Liver (tissue), 9 donors: ENCODE results near the gene PCDHA13. TPM values are rescaled to one million over a fixed set of nuclear protein-coding genes. Genes with fewer than 3 reads are reported as not detected.

Experiments used
- DNase-seq: peaks from one replicate; pipeline ENCODE4 v3.0.0-alpha.2; 2017; ENCODE audit warnings: low spot score
- H3K27ac ChIP-seq, 2 donors: one replicate each; pipeline ENCODE4 v1.7.0; 2013; ENCODE audit warnings: inconsistent platforms in 2 of 2, low read length in 2 of 2, control low read depth in 1 of 2, low read depth in 1 of 2, mild to moderate bottlenecking in 1 of 2
- H3K27me3 ChIP-seq, 4 donors: one replicate each; pipeline versions ENCODE4 v1.6.1 to v1.7.0; 2013; ENCODE audit warnings: low read length in 3 of 4, inconsistent platforms in 1 of 4, mild to moderate bottlenecking in 1 of 4, moderate library complexity in 1 of 4; ENCODE audit not compliant: control insufficient read depth in 4 of 4, insufficient read depth in 4 of 4
- H3K36me3 ChIP-seq, 4 donors: one replicate each; pipeline versions ENCODE4 v1.6.1 to v1.7.0; 2013; ENCODE audit warnings: low read length in 3 of 4, mild to moderate bottlenecking in 3 of 4, low read depth in 1 of 4, moderate library complexity in 1 of 4; ENCODE audit not compliant: control insufficient read depth in 4 of 4, insufficient read depth in 3 of 4
- H3K4me1 ChIP-seq, 4 donors: one replicate each; pipeline versions ENCODE4 v1.6.1 to v1.7.0; 2013; ENCODE audit warnings: low read length in 3 of 4, mild to moderate bottlenecking in 3 of 4, moderate library complexity in 1 of 4; ENCODE audit not compliant: control insufficient read depth in 4 of 4, insufficient read depth in 4 of 4
- H3K4me3 ChIP-seq, 3 donors: one replicate each; pipeline versions ENCODE4 v1.6.1 to v1.7.0; 2013; ENCODE audit warnings: low read length in 3 of 3, control low read depth in 1 of 3, low read depth in 1 of 3, mild to moderate bottlenecking in 1 of 3
- H3K9ac ChIP-seq, 2 donors: one replicate each; pipeline ENCODE4 v1.7.0; 2013; ENCODE audit warnings: low read length in 2 of 2, mild to moderate bottlenecking in 2 of 2, moderate library complexity in 2 of 2, control low read depth in 1 of 2, low read depth in 1 of 2
- H3K9me3 ChIP-seq, 4 donors: one replicate each; pipeline versions ENCODE4 v1.6.1 to v1.7.0; 2013; ENCODE audit warnings: low read length in 3 of 4; ENCODE audit not compliant: control insufficient read depth in 4 of 4
- ATF3 ChIP-seq: IDR thresholded peaks from 2 replicates; pipeline ENCODE4 v1.6.1; 2016; ENCODE audit warnings: antibody characterized with exemption
- CTCF ChIP-seq: fragments of 150-350 bp; IDR thresholded peaks from 2 replicates; pipeline ENCODE4 v1.5.1; 2017; ENCODE audit warnings: improper control_type of control experiment, low read depth, low read length; ENCODE audit not compliant: missing input control
- EGR1 ChIP-seq, 2 donors: IDR thresholded peaks; 2 replicates each; pipeline ENCODE4 v1.6.1; 2016 to 2018; ENCODE audit warnings: antibody characterized with exemption in 2 of 2, low read depth in 2 of 2
- FOXA1 ChIP-seq: IDR thresholded peaks from 2 replicates; pipeline ENCODE4 v1.6.1; 2016; ENCODE audit warnings: antibody characterized with exemption
- FOXA2 ChIP-seq: IDR thresholded peaks from 2 replicates; pipeline ENCODE4 v1.6.1; 2016; ENCODE audit warnings: antibody characterized with exemption
- GABPA ChIP-seq, 2 donors: IDR thresholded peaks in 1 of 2; conservative IDR thresholded peaks in 1 of 2; 2 replicates each; pipeline ENCODE4 v1.6.1; 2016; ENCODE audit warnings: antibody characterized with exemption in 2 of 2, mild to moderate bottlenecking in 1 of 2, moderate library complexity in 1 of 2
- HNF4A ChIP-seq, 2 donors: conservative IDR thresholded peaks; 2 replicates each; pipeline ENCODE4 v1.6.1; 2016; ENCODE audit warnings: antibody characterized with exemption in 2 of 2, mild to moderate bottlenecking in 2 of 2
- HNF4G ChIP-seq: IDR thresholded peaks from 2 replicates; pipeline ENCODE4 v1.6.1; 2016; ENCODE audit warnings: antibody characterized with exemption
- JUND ChIP-seq, 2 donors: IDR thresholded peaks; 2 replicates each; pipeline ENCODE4 v1.6.1; 2016; ENCODE audit warnings: antibody characterized with exemption in 2 of 2
- MAX ChIP-seq: IDR thresholded peaks from 2 replicates; pipeline ENCODE4 v1.6.1; 2016; ENCODE audit warnings: antibody characterized with exemption
- NR2F2 ChIP-seq: IDR thresholded peaks from 2 replicates; pipeline ENCODE4 v1.6.1; 2016; ENCODE audit warnings: antibody characterized with exemption
- RAD21 ChIP-seq, 2 donors: IDR thresholded peaks; 2 replicates each; pipeline ENCODE4 v1.6.1; 2016; ENCODE audit warnings: antibody characterized with exemption in 2 of 2, mild to moderate bottlenecking in 2 of 2
- REST ChIP-seq: IDR thresholded peaks from 2 replicates; pipeline ENCODE4 v1.6.1; 2016; ENCODE audit warnings: antibody characterized with exemption, mild to moderate bottlenecking
- RXRA ChIP-seq, 2 donors: IDR thresholded peaks; 2 replicates each; pipeline ENCODE4 v1.6.1; 2017 to 2018; ENCODE audit warnings: antibody characterized with exemption in 2 of 2, mild to moderate bottlenecking in 1 of 2
- SP1 ChIP-seq: IDR thresholded peaks from 2 replicates; pipeline ENCODE4 v1.6.1; 2018; ENCODE audit warnings: antibody characterized with exemption, mild to moderate bottlenecking
- TAF1 ChIP-seq: conservative IDR thresholded peaks from 2 replicates; pipeline ENCODE4 v1.6.1; 2016; ENCODE audit warnings: antibody characterized with exemption, mild to moderate bottlenecking
- YY1 ChIP-seq: IDR thresholded peaks from 2 replicates; pipeline ENCODE4 v1.6.1; 2016; ENCODE audit warnings: antibody characterized with exemption, mild to moderate bottlenecking
- ZBTB33 ChIP-seq: IDR thresholded peaks from 2 replicates; pipeline ENCODE4 v1.6.1; 2016; ENCODE audit warnings: antibody characterized with exemption
- WGBS: extraction: QIAGEN DNeasy Blood & Tissue Kit; methylation state at CpG from one replicate; pipeline ENCODE4 v1.1.7; 2013; 5-methylcytosine and 5-hydroxymethylcytosine counted together
- polyA plus RNA-seq, 2 donors: library from polyadenylated mRNA; stranded (reverse) in 1 of 2; unstranded in 1 of 2; fragments of 200-250 nt in 1 of 2; fragments of >200 nt in 1 of 2; fragmentation: Nextera tagmentation in 1 of 2; extraction: Ambion mirVana in 1 of 2; gene quantifications; one replicate each; pipeline versions ENCODE4 v1.2.1 to v1.2.3, GENCODE V29; 2013 to 2015
- total RNA-seq, 2 donors: library from RNA; depleted of rRNA; stranded (reverse); fragments of >200 nt; gene quantifications; one replicate each; pipeline ENCODE4 v1.2.3, GENCODE V29; 2014
- donor health status: healthy.
- donor health status: healthy.
- donor health status: healthy.
- donor health status: healthy.
- donor health status: healthy.

The PCDHA13 gene
- total and polyA plus RNA-seq, 4 donors, result 0.03 to 0.17 (median 0.07) TPM; not detected in 1

GRCh38 chr5:140835622-140836510 lies 46.1 kb upstream of the PCDHA13 start:
- WGBS, result 43% methylated on average over 103 of the region's 103 CpGs
- Histone ChIP-seq H3K9ac (no peak overlapping the region), H3K27ac (no peak overlapping the region), H3K36me3 (no peaks in the 10 kb centered on the region), H3K4me3 (no peak overlapping the region), H3K9me3 (peaks cover 9 to 18% (median 14%) of the 10 kb centered on the region in 4 donors), H3K4me1 (no peaks in the 10 kb centered on the region), H3K27me3 (peaks cover 0 to 8% (median 3%) of the 10 kb centered on the region in 4 donors)
- no peak for DNase-seq
- no peak for TF ChIP-seq REST
- no peak for TF ChIP-seq NR2F2
- no peak for TF ChIP-seq FOXA2
- TF ChIP-seq GABPA (IDR thresholded peaks at IDR 0.05 in 1 of 2, conservative IDR thresholded peaks at IDR 0.05 in 1 of 2), result no peak
- no peak for TF ChIP-seq FOXA1
- no peak for TF ChIP-seq MAX
- TF ChIP-seq TAF1, result no peak
- TF ChIP-seq ATF3, result no peak
- no peak for TF ChIP-seq HNF4A (conservative IDR thresholded peaks at IDR 0.05)
- TF ChIP-seq YY1, result no peak
- no peak for TF ChIP-seq HNF4G
- TF ChIP-seq RXRA (IDR thresholded peaks at IDR 0.05), result no peak
- TF ChIP-seq JUND (IDR thresholded peaks at IDR 0.05), result no peak
- TF ChIP-seq RAD21 (IDR thresholded peaks at IDR 0.05), result no peak
- TF ChIP-seq EGR1 (IDR thresholded peaks at IDR 0.05; ENCODE audit: low read depth in 2 of 2), result no peak

- WGBS, result 24% methylated on average over 47 of the region's 47 CpGs
- H3K27ac ChIP-seq, result no peak within 1 kb of the TSS
- no peak for DNase-seq
- no peaks in the 10 kb centered on the region for H3K4me1 ChIP-seq
- peaks cover 0 to 5% (median 2%) of the 10 kb centered on the region in 4 donors for H3K27me3 ChIP-seq
- no peak within 1 kb of the TSS for H3K9ac ChIP-seq
- H3K4me3 ChIP-seq, result no peak within 1 kb of the TSS
- H3K9me3 ChIP-seq, result peaks cover 10 to 22% (median 13%) of the 10 kb centered on the region in 4 donors
- no peaks in the 10 kb centered on the region for H3K36me3 ChIP-seq
- TF ChIP-seq RXRA (IDR thresholded peaks at IDR 0.05), result no peak
- no peak for TF ChIP-seq HNF4G
- no peak for TF ChIP-seq SP1
- TF ChIP-seq FOXA2, result no peak
- no peak for TF ChIP-seq CTCF
- no peak for TF ChIP-seq EGR1 (IDR thresholded peaks at IDR 0.05; ENCODE audit: low read depth in 2 of 2)
- no peak for TF ChIP-seq GABPA (IDR thresholded peaks at IDR 0.05 in 1 of 2, conservative IDR thresholded peaks at IDR 0.05 in 1 of 2)
- TF ChIP-seq ZBTB33, result no peak
- TF ChIP-seq JUND (IDR thresholded peaks at IDR 0.05), result no peak
Measured at GRCh38 chr5:140840978-140841962, 40.7 kb upstream of the PCDHA13 start, which contains the start of gene PCDHA8. Gene PCDHA8, plus strand, starts transcription at chr5:140841187. Its CDS starts 135 bp downstream, at chr5:140841322.
